NCI-H2196 (cell line): ENCODE measurements around the gene STAC3.

ENCODE experiments used
- DNase-seq: peaks from one replicate; lab custom pipeline; 2025; ENCODE audit not compliant: unreplicated experiment; lab: John Stamatoyannopoulos, UW

Gene STAC3

GRCh38 chr12:57255916-57256315, 4.9 kb upstream of the STAC3 start:
- DNase-seq = no peak

DNA sequence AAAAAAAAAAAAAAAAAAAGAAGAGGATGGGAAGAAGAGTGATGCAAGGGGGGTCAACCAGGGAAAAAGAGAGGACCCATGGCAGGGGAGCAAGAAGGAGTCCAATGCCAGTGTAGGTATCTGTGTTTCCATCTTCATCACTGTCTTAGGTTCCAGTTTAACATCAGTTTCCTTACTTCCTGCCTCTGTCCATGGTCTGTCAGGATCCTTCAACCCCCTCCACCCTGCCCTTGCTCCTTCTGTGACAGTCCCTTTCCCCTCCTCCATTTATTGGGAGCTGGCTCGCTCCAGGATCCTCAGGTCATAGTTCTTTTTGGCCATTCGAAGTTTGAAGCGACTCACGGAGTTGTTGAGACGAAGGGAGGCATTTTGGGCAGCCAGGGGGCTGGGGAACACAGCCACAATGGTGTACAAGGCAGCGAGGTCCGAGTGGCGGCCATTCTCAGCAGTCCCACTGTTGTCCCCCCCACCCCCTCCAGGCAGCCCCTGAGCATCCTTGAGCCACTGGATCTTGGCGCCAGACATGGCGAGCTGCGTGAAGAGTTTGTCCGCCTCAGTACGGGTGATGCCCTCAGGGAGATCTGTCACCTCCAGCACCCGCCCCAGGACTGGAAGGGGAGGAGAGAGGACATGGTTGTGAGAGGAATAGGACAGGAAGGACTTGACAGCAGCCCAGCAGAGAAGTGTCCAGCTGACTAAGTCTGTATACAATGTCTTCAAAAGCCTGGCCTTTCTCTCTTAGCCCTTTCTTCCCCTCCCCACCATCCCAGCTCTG, 3.7 kb upstream of the STAC3 start:
- DNase-seq = no peak

DNA sequence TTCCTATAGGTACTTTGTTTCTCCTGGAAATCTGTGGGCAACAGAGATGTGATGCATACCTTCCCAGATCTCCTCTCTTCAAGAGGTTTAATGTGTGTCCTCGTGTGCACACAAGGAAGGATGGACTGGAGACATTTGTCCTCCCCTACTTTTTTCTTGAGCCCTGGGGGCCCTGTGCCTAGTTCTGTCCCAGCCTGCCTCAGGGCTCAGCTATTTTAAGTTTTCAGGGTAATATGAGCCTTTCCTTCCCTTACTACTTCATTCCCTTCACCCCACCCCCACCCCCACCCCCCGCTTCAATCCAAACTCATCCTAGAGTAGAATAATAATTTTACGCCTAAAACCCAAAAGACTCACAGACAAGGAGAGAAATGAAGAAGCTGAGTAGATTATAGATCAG, 446 bp downstream of the STAC3 start:
- no peak for DNase-seq

DNA sequence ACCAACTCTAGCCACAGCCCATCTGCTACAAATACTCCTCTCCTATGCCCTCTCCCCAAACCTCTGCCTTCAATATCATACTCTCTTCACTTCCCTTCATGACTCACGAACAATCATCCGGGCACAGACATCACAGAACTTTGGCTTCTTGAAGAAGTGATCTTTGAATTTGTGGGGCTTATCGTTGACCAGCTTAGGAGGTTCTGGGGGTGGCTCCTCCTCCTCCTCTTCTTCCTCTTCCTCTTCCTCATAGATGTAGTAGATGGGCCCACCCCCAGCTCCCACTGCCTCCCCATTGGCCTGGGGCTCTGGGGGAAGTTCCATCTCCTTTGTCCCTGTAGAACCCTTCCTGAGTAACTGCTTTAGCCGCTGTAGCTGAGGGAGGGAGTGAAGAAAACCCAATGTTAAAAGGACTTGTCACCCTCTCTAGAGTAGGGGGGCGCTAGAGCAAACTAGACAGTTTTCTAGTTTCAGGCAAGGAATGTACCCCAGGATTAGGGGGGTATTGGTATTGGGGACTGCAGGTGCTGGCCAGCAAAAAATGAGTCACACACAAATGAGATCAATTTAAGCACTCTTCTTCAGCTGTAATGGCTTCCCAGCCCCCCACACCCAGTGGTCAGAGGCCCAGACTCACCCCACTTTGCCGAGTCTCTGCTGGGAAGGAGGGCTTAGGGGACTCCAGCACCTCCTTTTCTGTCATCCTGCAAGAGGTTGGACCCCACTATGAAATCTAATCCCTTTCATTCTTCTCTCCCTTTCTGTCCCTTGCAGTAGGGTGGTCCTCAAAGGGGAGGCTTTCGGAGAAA, 1.8 kb downstream of the STAC3 start:
- no peak for DNase-seq

DNA sequence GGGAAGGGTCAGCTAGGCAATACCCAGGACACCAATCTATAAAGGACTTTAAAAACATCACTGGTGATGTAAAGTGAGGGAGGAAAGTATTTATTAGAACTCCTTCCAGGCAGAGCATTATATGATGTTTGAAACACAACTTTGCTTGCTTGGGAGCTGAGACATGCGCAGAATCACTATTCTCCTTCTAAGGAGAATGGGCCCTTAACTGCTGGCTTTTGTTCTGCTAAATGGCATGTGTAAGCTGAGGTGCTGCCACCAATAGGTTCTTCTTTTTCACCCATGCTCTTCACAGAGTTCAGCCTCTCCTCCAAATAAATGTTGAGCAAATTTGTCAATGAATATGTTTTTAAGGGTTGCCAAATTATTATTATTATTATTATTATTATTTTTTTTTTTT, 3.9 kb downstream of the STAC3 start:
- no peak for DNase-seq

DNA sequence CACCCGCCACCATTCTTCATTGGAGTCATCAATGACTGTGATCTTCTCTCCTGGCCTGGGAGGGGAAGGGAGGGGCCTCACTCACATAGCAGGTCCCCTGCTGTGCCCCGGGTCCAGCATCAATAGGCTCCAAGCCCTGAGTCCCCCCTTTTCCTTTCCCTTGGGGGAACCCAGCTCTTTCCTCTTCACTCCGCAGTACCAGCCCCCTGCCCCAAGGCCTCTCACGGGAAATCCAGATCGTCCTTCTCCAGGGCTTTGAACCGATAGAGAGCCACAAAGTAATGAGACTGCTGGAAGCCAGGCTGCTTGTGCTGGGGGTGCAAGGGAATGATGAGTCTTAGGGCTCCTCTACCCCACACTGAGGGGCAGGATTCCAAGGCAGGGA, 6.7 kb downstream of the STAC3 start:
- no peak for DNase-seq

DNA sequence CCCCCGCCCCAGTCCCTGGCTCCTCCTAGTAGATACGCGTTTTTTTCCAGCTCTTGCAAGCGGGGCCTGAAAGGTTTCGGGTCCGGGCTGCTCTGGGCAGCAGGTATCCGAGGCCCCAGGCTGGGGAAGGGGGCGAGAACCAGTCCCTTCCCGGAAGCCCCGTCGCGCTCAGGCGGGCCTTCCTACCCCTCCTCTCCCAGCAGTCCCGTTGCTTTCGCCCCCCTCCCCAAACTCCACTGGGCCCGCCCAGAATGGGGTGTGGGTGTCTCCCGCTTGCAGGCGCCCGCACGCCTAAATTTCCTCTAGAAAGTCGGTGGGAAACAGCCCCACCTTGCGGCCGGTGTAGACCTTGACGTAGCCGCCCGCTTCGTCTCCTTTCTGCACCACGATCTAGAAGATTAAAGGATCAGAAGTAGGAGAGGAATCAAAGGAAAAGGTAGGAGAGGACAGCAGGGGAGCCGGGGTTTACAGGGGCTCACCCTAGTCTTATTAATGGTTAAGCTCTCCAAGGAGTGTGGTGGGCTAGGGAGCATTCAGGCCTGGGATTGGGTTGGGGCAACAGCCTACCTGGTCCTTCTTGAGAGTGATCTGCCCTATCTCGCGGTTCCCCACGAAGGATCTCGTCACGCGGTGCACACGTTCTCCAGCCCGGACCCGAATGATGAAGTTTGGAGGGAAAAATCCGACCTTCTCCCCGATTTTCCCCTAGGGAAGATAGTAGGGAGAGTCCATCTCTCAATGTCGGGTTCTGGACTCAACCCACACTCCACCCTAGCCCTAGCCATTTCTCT, 7.3 kb downstream of the STAC3 start:
- no peak for DNase-seq

DNA sequence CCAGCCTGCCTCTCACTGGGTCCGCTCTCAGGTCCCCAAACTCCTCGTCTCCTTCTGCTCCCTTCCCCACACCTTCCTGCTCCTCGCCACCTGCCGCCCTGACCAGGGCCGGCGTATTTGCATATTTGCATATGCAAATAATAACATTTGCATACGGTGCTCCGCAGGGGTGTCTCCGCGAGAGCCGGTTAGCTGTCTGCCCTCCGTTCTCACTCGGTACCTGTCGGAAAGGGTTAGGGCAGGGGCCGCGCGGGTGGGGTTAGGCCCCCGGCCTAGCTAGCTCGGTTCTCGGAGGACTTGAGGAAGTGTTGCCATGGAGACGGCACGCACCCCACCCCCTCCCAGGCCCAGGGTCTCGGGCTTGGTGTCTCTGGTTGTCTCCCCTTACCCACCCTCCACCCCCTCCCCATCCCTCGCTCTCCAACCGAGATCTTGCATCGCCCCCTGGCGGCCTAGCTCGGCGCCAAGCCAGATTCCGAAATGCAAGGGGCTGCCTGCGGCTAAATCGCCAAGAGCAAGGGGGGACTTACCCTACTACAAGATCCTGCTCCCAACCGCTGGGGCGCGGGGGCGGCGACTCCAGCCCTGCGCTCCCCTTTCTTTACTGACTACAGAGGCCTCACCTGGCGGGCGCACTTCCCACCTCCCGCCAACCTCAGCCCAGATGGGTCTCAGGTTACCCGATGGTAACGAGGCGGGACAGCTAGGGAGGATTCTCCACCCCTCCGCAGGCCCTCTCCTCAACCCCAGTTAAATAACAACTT, 8.1 kb downstream of the STAC3 start:
- DNase-seq = peak; percentile 88

GRCh38 chr12:57242329-57242690, 8.7 kb downstream of the STAC3 start:
- peak; percentile 86 for DNase-seq

DNA sequence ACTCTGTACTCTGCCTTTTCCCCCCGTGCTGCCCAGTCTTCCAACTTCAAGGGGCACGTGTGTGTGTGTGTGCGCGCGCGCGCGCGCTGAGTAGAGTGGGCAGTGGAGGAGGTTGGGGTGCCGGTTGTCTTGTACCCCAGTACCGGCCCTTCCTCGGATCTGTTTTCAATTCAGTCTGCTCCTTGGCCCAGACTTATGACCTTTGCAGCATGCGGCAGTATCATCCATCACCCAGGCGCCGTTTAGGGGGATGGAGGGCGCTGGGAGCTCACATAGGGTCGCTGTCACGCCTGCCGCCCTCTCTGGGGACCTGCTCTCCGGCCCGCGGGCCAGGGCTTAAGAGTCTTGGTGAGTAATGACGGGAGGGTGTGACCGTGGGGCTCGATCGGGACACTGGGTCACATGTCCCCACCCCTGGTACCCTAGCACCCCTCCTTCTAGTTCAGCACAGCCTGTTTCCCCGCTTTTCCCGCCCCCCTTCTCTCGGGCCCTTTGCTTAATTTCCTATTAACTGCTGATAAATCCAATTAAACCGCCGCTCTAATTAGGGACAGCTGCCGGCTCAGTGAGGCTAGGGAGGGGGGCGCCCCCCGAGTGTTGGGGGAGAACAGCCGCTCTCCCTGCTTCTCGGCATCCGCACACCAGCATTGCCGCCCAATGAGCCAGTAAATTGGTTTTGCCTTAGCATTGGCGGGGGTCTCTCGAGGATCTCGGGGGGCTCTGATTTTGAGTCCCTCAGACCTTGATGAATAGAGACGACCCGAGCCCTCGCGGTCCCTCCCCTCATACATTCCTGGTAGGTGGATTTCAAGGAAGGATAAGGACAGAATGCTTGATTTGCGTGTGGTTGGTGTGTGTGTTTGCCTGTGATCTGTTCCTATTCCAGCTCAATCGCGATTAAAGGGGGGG, 9.3 kb downstream of the STAC3 start:
- no peak for DNase-seq

- DNase-seq = no peak
Observed at GRCh38 chr12:57240926-57241401, 10.0 kb downstream of the STAC3 start.

- DNase-seq = peak; percentile 77
Observed at GRCh38 chr12:57240066-57240921, 10.7 kb downstream of the STAC3 start.

GRCh38 chr12:57239587-57240065, 11.4 kb downstream of the STAC3 start:
- no peak for DNase-seq

GRCh38 chr12:57238854-57239554, 12.0 kb downstream of the STAC3 start:
- DNase-seq = peak; percentile 93

DNA sequence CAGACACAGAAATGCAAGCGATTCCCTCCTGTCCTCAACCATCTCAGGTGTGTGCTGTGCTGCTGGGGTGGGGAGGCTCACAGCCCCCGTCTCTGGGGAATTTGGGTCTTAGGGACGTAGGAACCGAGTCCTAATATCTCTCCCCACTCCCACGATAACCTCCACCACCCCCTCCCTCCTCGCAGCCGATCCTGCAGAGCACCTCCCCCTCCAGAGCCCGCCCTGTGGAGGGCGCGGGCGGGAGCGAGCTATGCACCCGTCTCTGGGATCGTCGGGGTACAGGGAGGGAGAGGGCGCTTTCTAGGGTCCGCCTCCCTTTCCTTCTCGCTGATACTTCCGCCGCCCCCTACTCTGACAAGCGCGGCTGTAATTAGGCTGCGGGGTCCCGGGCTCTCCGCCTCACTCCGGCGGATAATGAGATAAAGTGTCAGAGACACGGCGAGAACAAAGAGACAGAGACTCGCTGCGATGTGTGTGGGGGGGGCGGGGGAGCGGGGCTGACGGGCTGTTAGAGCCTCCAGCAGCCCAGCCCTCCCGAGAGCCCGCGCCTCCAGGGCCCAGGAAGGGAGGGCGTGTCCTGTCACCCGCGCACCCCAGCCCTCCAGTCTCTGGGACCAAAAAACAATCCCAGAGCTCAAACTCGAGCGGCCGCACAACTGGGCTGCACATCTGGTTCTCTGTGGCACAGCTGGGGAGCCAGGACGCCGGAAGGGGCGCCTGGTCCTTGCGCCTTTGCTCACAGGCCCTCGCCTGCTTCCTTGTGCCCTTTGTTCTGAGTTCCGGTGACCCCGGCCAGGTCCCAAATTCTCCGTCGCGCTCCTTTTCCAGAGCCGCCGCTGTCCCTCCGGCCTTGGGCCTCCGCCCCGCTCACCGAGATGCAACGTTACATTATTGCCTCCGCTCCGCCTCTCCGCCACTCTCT, 12.8 kb downstream of the STAC3 start:
- DNase-seq = no peak

DNA sequence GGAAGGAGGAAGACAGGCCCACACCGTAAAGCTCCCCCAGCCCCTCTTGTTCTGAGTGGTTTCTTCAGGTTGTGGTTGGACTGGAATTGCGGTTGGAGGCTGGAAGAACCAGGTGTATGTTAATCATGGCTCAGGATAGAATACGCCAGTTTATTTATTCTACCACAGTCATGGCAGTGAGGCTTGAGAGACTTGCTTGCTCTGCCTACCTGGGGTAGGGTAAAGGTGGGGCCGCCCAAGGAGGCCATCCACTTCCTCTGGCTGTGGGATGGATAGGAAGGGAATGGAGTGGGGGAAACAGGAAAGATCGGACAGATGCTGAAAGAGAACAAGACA, 13.4 kb downstream of the STAC3 start:
- DNase-seq = no peak

- DNase-seq = no peak
Observed at GRCh38 chr12:57236925-57237595, 13.9 kb downstream of the STAC3 start.
